H1 (cell line): ENCODE results near the gene TLE5. TPM values are rescaled to one million over a fixed set of nuclear protein-coding genes. Genes with fewer than 3 reads are reported as not detected.

ENCODE experiments used
- ATF2 ChIP-seq: IDR thresholded peaks from 2 replicates; pipeline ENCODE4 v1.6.1; 2012; ENCODE audit warnings: low read length, inconsistent platforms
- CHD7 ChIP-seq: fragments of 300-600 bp; sonication (generic); IDR thresholded peaks from 2 replicates; pipeline ENCODE4 v1.7.1; 2012; ENCODE audit warnings: low read length, moderate library complexity, mild to moderate bottlenecking, inconsistent platforms; ENCODE audit not compliant: insufficient replicate concordance
- CTBP2 ChIP-seq: IDR thresholded peaks from 2 replicates; pipeline ENCODE4 v1.7.0; 2011; ENCODE audit warnings: borderline replicate concordance, mild to moderate bottlenecking, moderate library complexity, mixed read lengths, low read length; ENCODE audit not compliant: insufficient read depth, insufficient read length
- EGR1 ChIP-seq: IDR thresholded peaks from 2 replicates; pipeline ENCODE4 v1.6.1; 2011; ENCODE audit warnings: low read depth, low read length, borderline replicate concordance
- JUN ChIP-seq: IDR thresholded peaks from 2 replicates; pipeline ENCODE4 v1.6.1; 2011; ENCODE audit warnings: low read depth, mild to moderate bottlenecking, improper control_type of control experiment, low read length
- RFX5 ChIP-seq: IDR thresholded peaks from 2 replicates; pipeline ENCODE4 v1.6.1; 2011; ENCODE audit warnings: low read depth, low read length, improper control_type of control experiment, borderline replicate concordance
- TAF7 ChIP-seq: optimal IDR thresholded peaks from 2 replicates; pipeline ENCODE3; 2011; ENCODE audit warnings: low read depth, mild to moderate bottlenecking, inconsistent platforms, low read length, moderate library complexity, borderline replicate concordance
- polyA plus RNA-seq, 7 experiments: library from polyadenylated mRNA; depleted of rRNA in 3 of 7; stranded (reverse) in 5 of 7; unstranded in 2 of 7; fragments of >200 nt in 5 of 7; fragments of 200-250 nt in 2 of 7; gene quantifications; 1 replicate in 5 of 7; 2 replicates in 1 of 7; 4 replicates in 1 of 7; pipeline versions ENCODE4 v1.2.1 to v1.2.3, GENCODE V29; 2011 to 2013; ENCODE audit warnings: missing spikeins in 2 of 7, mixed read lengths in 2 of 7
- total RNA-seq: library from RNA; stranded (reverse); fragmentation: NEBNext Ultra II Directional; extraction: Animal tissue kit (Norgen Biotek cat#: 25700); gene quantifications from 2 replicates; pipeline ENCODE4 v1.2.1, GENCODE V29; 2021

The TLE5 gene
- total and polyA plus RNA-seq, 2 of the 8 experiments (the other 6 are each of a cell fraction or from before 2014, with no cell fraction given): 187 to 285 TPM

- TF ChIP-seq CHD7: no peak
- no peak for TF ChIP-seq TAF7
- no peak for TF ChIP-seq ATF2
- TF ChIP-seq JUN: no peak
- no peak for TF ChIP-seq CTBP2
- TF ChIP-seq RFX5: no peak
- no peak for TF ChIP-seq EGR1
Observed at GRCh38 chr19:3065675-3066357, 3.5 kb upstream of the TLE5 start (continued).
